DND-41 (cell line): ENCODE data around the gene TMEM51.

ENCODE experiments used
- ATAC-seq: fragments of 200-7000 bp; cut with Tn5 transposase; 3 replicates; pipeline ENCODE4 v1.9.1; 2021; ENCODE audit warnings: low read depth; ENCODE audit not compliant: insufficient read depth
- DNase-seq: peaks from one replicate; pipeline ENCODE4 v3.0.0-alpha.2; 2020
- H2AFZ ChIP-seq: 2 replicates; pipeline ENCODE4 v1.6.0; 2012; ENCODE audit warnings: low read depth, low read length
- H3K27ac ChIP-seq: 2 replicates; pipeline ENCODE4 v1.5.1; 2012; ENCODE audit warnings: low read length, inconsistent platforms
- H3K27me3 ChIP-seq: fragments of 200-600 bp; sonication (generic); 2 replicates; pipeline ENCODE4 v1.6.0; 2012; ENCODE audit warnings: low read length, mild to moderate bottlenecking, inconsistent platforms; ENCODE audit not compliant: insufficient read depth, poor library complexity
- H3K36me3 ChIP-seq: 2 replicates; pipeline ENCODE4 v1.5.1; 2012; ENCODE audit warnings: low read length, inconsistent platforms; ENCODE audit not compliant: insufficient read depth
- H3K4me1 ChIP-seq: 2 replicates; pipeline ENCODE4 v1.5.1; 2012; ENCODE audit warnings: mild to moderate bottlenecking, low read length; ENCODE audit not compliant: insufficient read depth
- H3K4me2 ChIP-seq: 2 replicates; pipeline ENCODE4 v1.6.0; 2012; ENCODE audit warnings: mild to moderate bottlenecking, moderate library complexity, low read length, inconsistent platforms; ENCODE audit not compliant: insufficient read depth
- H3K4me3 ChIP-seq, 2 experiments: fragments of 200-600 bp in 1 of 2; shearing (Covaris generic) in 1 of 2; 2 replicates each; pipeline ENCODE4 v1.5.1; 2012 to 2016; ENCODE audit warnings: inconsistent platforms in 2 of 2, low read length in 2 of 2, mild to moderate bottlenecking in 2 of 2, low read depth in 1 of 2, moderate library complexity in 1 of 2
- H3K79me2 ChIP-seq: 2 replicates; pipeline ENCODE4 v1.6.0; 2012; ENCODE audit warnings: low read length, inconsistent platforms; ENCODE audit not compliant: insufficient read depth
- H3K9ac ChIP-seq: 2 replicates; pipeline ENCODE4 v1.6.0; 2012; ENCODE audit warnings: low read depth, mild to moderate bottlenecking, inconsistent platforms, low read length, moderate library complexity
- H3K9me3 ChIP-seq: 2 replicates; pipeline ENCODE4 v1.5.1; 2012; ENCODE audit warnings: low read length, moderate library complexity, mild to moderate bottlenecking, inconsistent platforms; ENCODE audit not compliant: insufficient read depth, severe bottlenecking
- H4K20me1 ChIP-seq: 2 replicates; pipeline ENCODE4 v1.6.0; 2012; ENCODE audit warnings: low read length; ENCODE audit not compliant: insufficient read depth
- CTCF ChIP-seq: IDR thresholded peaks from 2 replicates; pipeline ENCODE4 v1.5.1; 2012; ENCODE audit warnings: borderline replicate concordance, low read length, moderate library complexity, mild to moderate bottlenecking; ENCODE audit not compliant: poor library complexity, severe bottlenecking; ENCODE audit errors: extremely low read depth
- EZH2 ChIP-seq: IDR thresholded peaks from 3 replicates; pipeline ENCODE4 v1.6.1; 2012; ENCODE audit warnings: borderline replicate concordance, low read depth, mild to moderate bottlenecking, moderate library complexity, low read length, inconsistent platforms; ENCODE audit not compliant: severe bottlenecking

Gene TMEM51

GRCh38 chr1:15153184-15153841 is at the start of gene TMEM51:
TSS of gene TMEM51 (plus strand) at chr1:15153747. CDS start at chr1:15215088, 61,341 bp downstream.
- DNase-seq (no peak), ATAC-seq (no peak)
- TF ChIP-seq CTCF, result no peak
- no peak for TF ChIP-seq EZH2
- H3K27me3 ChIP-seq, result peaks cover 44% of the 10 kb centered on the region
- H3K36me3 ChIP-seq, result no peaks in the 10 kb centered on the region
- no peak within 1 kb of the TSS for H3K4me2 ChIP-seq
- H2AFZ ChIP-seq, result no peak within 1 kb of the TSS
- peaks cover 19% of the 10 kb centered on the region for H3K4me1 ChIP-seq
- H3K79me2 ChIP-seq, result no peaks in the 10 kb centered on the region
- peaks cover 6% of the 10 kb centered on the region; the same call in 1 of the 2 replicates for H4K20me1 ChIP-seq
- no peak within 1 kb of the TSS for H3K4me3 ChIP-seq
- H3K27ac ChIP-seq, result no peak within 1 kb of the TSS
- no peak within 1 kb of the TSS for H3K9ac ChIP-seq
- H3K9me3 ChIP-seq, result no peaks in the 10 kb centered on the region

GRCh38 chr1:15103906-15104305 is 49.6 kb upstream of the TMEM51 start:
- no peak overlapping the region for H3K27ac ChIP-seq
- H2AFZ ChIP-seq, result no peak overlapping the region
- H3K79me2 ChIP-seq, result no peaks in the 10 kb centered on the region
- no peaks in the 10 kb centered on the region for H3K27me3 ChIP-seq
- ATAC-seq, result no peak
- DNase-seq, result no peak
- TF ChIP-seq EZH2, result no peak
- no peaks in the 10 kb centered on the region for H3K9me3 ChIP-seq
- H3K4me2 ChIP-seq, result no peak overlapping the region
- no peak overlapping the region for H3K9ac ChIP-seq
- H4K20me1 ChIP-seq, result 0 out of 2 replicates have a peak, but pooled peaks cover 4% of the 10 kb centered on the region
- peaks cover 4% of the 10 kb centered on the region for H3K4me1 ChIP-seq
- H3K4me3 ChIP-seq, result no peak overlapping the region
- H3K36me3 ChIP-seq, result no peaks in the 10 kb centered on the region

GRCh38 chr1:15104768-15105167 is 48.8 kb upstream of the TMEM51 start:
- H3K36me3 ChIP-seq, result no peaks in the 10 kb centered on the region
- ATAC-seq, result no peak
- no peaks in the 10 kb centered on the region for H3K27me3 ChIP-seq
- H2AFZ ChIP-seq, result no peak overlapping the region
- no peak overlapping the region for H3K4me3 ChIP-seq
- no peak overlapping the region for H3K27ac ChIP-seq
- H4K20me1 ChIP-seq, result 0 out of 2 replicates have a peak, but pooled peaks cover 4% of the 10 kb centered on the region
- H3K9ac ChIP-seq, result no peak overlapping the region
- H3K4me2 ChIP-seq, result no peak overlapping the region
- no peaks in the 10 kb centered on the region for H3K9me3 ChIP-seq
- H3K79me2 ChIP-seq, result no peaks in the 10 kb centered on the region
- H3K4me1 ChIP-seq, result peaks cover 4% of the 10 kb centered on the region
- no peak for DNase-seq
- TF ChIP-seq EZH2 (no peak), CTCF (no peak)

- DNase-seq (no peak), ATAC-seq (no peak)
- no peak for TF ChIP-seq CTCF
- Histone ChIP-seq H3K27ac (no peak overlapping the region), H4K20me1 (no peaks in the 10 kb centered on the region), H3K4me2 (no peak overlapping the region), H2AFZ (no peak overlapping the region), H3K9me3 (no peaks in the 10 kb centered on the region), H3K27me3 (no peaks in the 10 kb centered on the region), H3K9ac (no peak overlapping the region), H3K4me3 (no peak overlapping the region), H3K4me1 (no peaks in the 10 kb centered on the region), H3K79me2 (no peaks in the 10 kb centered on the region), H3K36me3 (no peaks in the 10 kb centered on the region)
Measured at GRCh38 chr1:15106608-15107007, 46.9 kb upstream of the TMEM51 start.
